Measurements from ENCODE around the gene LCNL1. TPM values are rescaled to one million over a fixed set of nuclear protein-coding genes. Genes with fewer than 3 reads are reported as not detected.

The LCNL1 gene
- total RNA-seq, 1 donor from 2014 or later: not detected

DNA sequence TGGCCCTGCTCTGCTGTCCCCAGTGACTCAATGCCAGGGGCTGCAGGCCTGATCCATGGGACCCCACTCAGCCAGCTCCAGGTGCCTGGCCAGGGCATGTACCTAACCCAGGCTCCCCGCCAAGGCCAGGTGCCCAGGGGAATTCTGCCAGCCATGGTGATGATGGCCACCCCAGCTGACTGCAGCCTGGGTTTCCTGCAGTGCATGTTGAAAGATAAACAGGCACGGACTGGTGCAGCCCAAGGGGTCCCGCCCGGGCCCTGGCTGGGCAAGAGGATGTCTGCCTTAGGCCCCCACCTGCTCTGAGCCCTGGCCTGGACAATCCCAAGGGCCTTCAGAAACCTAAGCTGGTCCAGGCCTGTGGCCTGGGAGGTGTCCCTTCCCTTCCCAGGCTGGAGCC lies 44.0 kb downstream of the LCNL1 start:
- no peak for TF ChIP-seq CTCF (IDR thresholded peaks at IDR 0.05; ENCODE audit: insufficient read depth, low read length, poor library complexity, severe bottlenecking)
- Histone ChIP-seq H3K27me3 (ENCODE audit: control insufficient read depth, insufficient read depth, low read length) (peaks cover 4% of the 10 kb centered on the region), H3K4me3 (ENCODE audit: low read depth, low read length) (no peak overlapping the region), H3K36me3 (ENCODE audit: control insufficient read depth, insufficient read depth, low read length) (peaks cover 2% of the 10 kb centered on the region)
- DNase-seq (ENCODE audit: low read depth): no peak

DNA sequence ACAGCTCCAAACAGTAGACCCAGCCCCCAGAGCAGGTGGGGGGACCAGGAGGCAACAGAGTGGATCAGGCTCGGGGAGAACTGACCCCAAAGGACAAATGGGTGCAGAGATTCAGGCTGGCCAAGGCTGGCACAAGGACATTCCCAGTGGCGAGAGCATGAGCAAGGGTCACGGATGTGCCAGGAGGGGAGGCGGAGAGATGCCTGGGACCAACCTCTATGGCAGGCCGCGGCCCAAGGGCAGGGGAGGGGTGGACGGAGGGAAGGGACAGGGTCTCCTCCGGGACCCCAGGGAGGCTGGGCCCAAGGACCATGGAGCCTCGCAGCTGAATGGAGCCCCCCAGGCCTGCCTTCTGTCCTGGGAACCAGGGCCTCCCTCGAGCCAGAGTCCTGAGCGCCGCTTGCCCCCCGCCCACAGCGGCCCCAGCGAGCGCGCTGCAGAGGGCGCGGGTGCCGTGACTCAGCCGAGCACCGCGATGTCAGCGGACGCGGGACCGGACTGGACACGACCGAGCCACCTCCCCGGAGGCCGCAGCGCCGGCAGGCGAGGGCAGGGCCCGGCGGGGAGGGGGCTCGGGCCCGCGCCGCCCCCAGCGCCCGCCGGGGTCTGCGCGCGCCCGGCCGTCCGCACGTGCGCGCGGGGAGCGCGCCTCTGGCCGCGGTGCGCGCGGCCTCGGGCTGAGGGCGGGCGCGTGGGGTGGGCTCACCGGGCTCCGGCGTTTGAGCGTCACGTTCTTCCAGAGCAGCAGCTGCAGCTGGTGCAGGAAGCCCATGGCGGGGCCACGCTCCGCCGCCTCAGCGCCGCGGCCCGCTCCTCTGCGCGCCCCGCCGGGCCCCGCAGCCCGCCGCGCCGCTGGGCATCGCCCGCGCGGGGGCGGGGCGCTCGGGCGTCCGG lies 44.8 kb downstream of the LCNL1 start, which contains the start of gene ABCA2:
Gene ABCA2 (minus strand): TSS at position 869 of the 894 bp plus-strand sequence. CDS start 97 bp downstream, at position 772.
- no peak for TF ChIP-seq CTCF (IDR thresholded peaks at IDR 0.05; ENCODE audit: insufficient read depth, low read length, poor library complexity, severe bottlenecking)
- DNase-seq (ENCODE audit: low read depth): no peak
- H3K4me3 ChIP-seq (ENCODE audit: low read depth, low read length): peak within 1 kb of the TSS; percentile 36
- H3K36me3 ChIP-seq (ENCODE audit: control insufficient read depth, insufficient read depth, low read length): no peaks in the 10 kb centered on the region
- H3K27me3 ChIP-seq (ENCODE audit: control insufficient read depth, insufficient read depth, low read length): peaks cover 4% of the 10 kb centered on the region

DNA sequence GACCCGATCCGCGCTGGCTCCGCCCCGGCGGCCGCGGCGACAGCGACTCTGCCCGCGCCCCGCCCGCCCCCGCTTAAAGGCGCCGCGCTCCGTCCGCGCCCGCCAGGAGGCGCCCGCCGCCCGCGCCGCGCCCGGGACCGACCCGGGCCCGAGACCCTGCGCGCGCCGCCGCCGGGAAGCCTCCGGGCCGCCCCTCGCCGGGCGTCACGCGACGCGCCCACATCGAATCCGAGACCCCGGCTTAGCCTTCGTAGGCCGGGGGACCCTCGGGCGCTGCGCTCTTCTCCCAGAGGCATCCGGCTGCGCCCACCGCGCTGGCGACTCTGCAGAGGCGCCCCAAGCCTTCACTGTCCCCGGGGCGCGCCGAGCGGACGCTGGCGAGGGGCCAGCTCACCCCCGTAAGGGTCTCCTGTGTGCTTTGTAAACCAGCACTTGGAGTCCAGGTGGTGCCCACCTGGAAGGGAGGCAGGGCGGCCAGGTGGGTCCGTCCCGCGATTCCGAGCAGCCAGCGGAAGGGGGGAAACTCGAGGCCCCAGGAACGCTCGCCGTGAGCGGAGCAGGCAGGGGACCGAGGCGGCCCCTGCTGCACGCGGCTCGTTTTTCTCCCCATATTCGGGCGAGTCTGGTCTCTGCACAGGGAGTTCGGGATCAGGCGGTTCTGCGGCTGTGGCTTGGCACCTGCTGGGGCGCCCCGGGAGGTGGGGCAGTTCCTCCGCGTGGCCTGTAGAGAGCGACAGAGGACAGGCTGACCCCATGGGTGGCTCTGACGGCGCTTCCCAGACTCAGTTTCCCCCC lies 45.7 kb downstream of the LCNL1 start:
- peak; percentile 56 for TF ChIP-seq CTCF (IDR thresholded peaks at IDR 0.05; ENCODE audit: insufficient read depth, low read length, poor library complexity, severe bottlenecking)
- Histone ChIP-seq H3K27me3 (ENCODE audit: control insufficient read depth, insufficient read depth, low read length) (peaks cover 4% of the 10 kb centered on the region), H3K4me3 (ENCODE audit: low read depth, low read length) (peak overlapping the region; percentile 36), H3K36me3 (ENCODE audit: control insufficient read depth, insufficient read depth, low read length) (no peaks in the 10 kb centered on the region)
- DNase-seq (ENCODE audit: low read depth): no peak

- no peak for DNase-seq (ENCODE audit: low read depth)
- Histone ChIP-seq H3K4me3 (ENCODE audit: low read depth, low read length) (no peak overlapping the region), H3K36me3 (ENCODE audit: control insufficient read depth, insufficient read depth, low read length) (no peaks in the 10 kb centered on the region), H3K27me3 (ENCODE audit: control insufficient read depth, insufficient read depth, low read length) (peaks cover 6% of the 10 kb centered on the region)
- TF ChIP-seq CTCF (IDR thresholded peaks at IDR 0.05; ENCODE audit: insufficient read depth, low read length, poor library complexity, severe bottlenecking): peak; percentile 96
Measured at GRCh38 chr9:137029058-137029936, 46.5 kb downstream of the LCNL1 start.

DNA sequence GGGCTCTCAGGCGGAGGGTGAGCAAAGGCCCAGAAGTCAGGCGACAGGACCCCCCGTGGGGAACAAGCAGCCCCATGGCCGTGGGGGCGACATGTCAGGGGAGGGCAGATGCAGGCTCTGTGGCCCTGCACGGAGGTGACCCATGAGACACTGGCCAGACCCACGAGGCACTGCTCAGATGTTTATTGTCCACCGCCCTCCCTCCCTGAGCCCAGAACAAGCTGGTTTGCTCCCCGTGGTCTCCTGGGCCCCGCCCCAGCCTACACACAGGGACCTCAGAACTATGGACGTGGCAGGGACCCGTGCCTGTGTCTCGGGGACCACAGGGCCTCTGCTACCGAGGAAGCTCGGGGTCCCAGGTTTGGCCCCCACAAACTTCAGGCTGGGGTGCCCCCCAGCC lies 47.2 kb downstream of the LCNL1 start:
- Histone ChIP-seq H3K4me3 (ENCODE audit: low read depth, low read length) (no peak overlapping the region), H3K36me3 (ENCODE audit: control insufficient read depth, insufficient read depth, low read length) (no peaks in the 10 kb centered on the region), H3K27me3 (ENCODE audit: control insufficient read depth, insufficient read depth, low read length) (peaks cover 6% of the 10 kb centered on the region)
- DNase-seq (ENCODE audit: low read depth): no peak
- TF ChIP-seq CTCF (IDR thresholded peaks at IDR 0.05; ENCODE audit: insufficient read depth, low read length, poor library complexity, severe bottlenecking): no peak

All from kidney epithelial cell (primary cell).